Lower leg skin (tissue), 3 donors: ENCODE results near the gene ADGRA1.
"Not testable (repeated sequence)": the region's sequence is repeated elsewhere in the genome, so short reads cannot be mapped to it uniquely, and the experiment has no call there.

ENCODE experiments used
- POLR2A ChIP-seq, 2 donors: fragments of 450-650 bp; IDR thresholded peaks; one replicate each; pipeline ENCODE4 v1.6.1; 2016 to 2017; ENCODE audit warnings: antibody characterized with exemption in 2 of 2, mild to moderate bottlenecking in 1 of 2, moderate library complexity in 1 of 2
- TF ChIP-seq, protein P1 (sequence below), 3 donors: fragments of 450-650 bp; IDR thresholded peaks; one replicate each; pipeline ENCODE4 v1.5.1; 2016; ENCODE audit warnings: antibody characterized with exemption in 3 of 3, mild to moderate bottlenecking in 3 of 3, moderate library complexity in 2 of 3

- TF ChIP-seq, protein P1, sequence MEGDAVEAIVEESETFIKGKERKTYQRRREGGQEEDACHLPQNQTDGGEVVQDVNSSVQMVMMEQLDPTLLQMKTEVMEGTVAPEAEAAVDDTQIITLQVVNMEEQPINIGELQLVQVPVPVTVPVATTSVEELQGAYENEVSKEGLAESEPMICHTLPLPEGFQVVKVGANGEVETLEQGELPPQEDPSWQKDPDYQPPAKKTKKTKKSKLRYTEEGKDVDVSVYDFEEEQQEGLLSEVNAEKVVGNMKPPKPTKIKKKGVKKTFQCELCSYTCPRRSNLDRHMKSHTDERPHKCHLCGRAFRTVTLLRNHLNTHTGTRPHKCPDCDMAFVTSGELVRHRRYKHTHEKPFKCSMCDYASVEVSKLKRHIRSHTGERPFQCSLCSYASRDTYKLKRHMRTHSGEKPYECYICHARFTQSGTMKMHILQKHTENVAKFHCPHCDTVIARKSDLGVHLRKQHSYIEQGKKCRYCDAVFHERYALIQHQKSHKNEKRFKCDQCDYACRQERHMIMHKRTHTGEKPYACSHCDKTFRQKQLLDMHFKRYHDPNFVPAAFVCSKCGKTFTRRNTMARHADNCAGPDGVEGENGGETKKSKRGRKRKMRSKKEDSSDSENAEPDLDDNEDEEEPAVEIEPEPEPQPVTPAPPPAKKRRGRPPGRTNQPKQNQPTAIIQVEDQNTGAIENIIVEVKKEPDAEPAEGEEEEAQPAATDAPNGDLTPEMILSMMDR (IDR thresholded peaks at IDR 0.05) = not testable (repeated sequence)
- TF ChIP-seq POLR2A (IDR thresholded peaks at IDR 0.05) = not testable (repeated sequence)
Observed at GRCh38 chr10:133111640-133112039, 23.9 kb downstream of the ADGRA1 start.
